Hepatocyte (in vitro differentiated cells): ENCODE results near the gene SCN4B.

Experiments
- CTCF ChIP-seq: fragments of 200-600 bp; sonication (generic); IDR thresholded peaks from 2 replicates; pipeline ENCODE4 v1.5.1; 2016; ENCODE audit warnings: antibody characterized with exemption, mild to moderate bottlenecking; ENCODE audit not compliant: poor library complexity
- EZH2 ChIP-seq: fragments of 200-600 bp; sonication (generic); IDR thresholded peaks from 2 replicates; pipeline ENCODE4 v1.6.1; 2016; ENCODE audit warnings: antibody characterized with exemption, mild to moderate bottlenecking, borderline replicate concordance

DNA sequence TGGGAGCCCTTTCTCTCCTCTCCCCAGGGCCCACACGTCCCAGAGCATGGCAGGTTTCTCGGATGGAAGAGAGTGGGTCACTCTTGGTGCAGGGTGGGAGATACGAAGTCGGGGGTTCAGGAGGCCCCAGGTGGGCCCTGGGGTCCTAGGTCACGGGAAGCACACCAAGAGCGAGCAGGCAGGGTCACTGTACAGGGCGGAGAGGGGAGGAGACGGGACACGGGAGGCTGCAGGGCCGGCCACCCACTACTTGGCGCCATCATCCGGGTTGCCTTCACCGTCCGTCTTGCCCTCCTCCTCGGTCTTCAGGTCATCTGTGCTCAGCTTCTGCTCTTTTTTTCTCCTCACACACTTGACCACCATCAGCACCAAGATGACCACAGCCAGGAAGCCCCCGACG is 14.0 kb upstream of the SCN4B start:
- TF ChIP-seq CTCF: no peak
- TF ChIP-seq EZH2: no peak
